Ovary (tissue), 9 donors: ENCODE measurements around the gene MALRD1. TPM values are rescaled to one million over a fixed set of nuclear protein-coding genes. Genes with fewer than 3 reads are reported as not detected.

Source experiments
- DNase-seq, 5 donors: peaks; one replicate each; pipeline ENCODE4 v3.0.0-alpha.2; 2019 to 2020
- H3K27ac ChIP-seq, 2 donors: fragments of 200-600 bp; one replicate each; pipeline versions ENCODE4 v1.5.1 to v1.8.0; 2019 to 2022
- H3K27me3 ChIP-seq: fragments of 200-600 bp; one replicate; pipeline ENCODE4 v1.8.0; 2022
- H3K36me3 ChIP-seq: fragments of 200-600 bp; sonication (generic); one replicate; pipeline ENCODE4 v1.5.1; 2019
- H3K4me1 ChIP-seq: one replicate; pipeline ENCODE4 v1.8.1; 2013; ENCODE audit warnings: mild to moderate bottlenecking, moderate library complexity; ENCODE audit not compliant: insufficient read depth
- H3K4me3 ChIP-seq: fragments of 200-600 bp; sonication (generic); one replicate; pipeline ENCODE4 v1.5.1; 2017
- H3K9me3 ChIP-seq, 2 donors: fragments of 200-600 bp in 1 of 2; sonication (generic) in 1 of 2; one replicate each; pipeline versions ENCODE4 v1.5.1 to v1.8.1; 2013 to 2019; ENCODE audit warnings: mild to moderate bottlenecking in 1 of 2, moderate library complexity in 1 of 2
- EP300 ChIP-seq: sonication (generic); formaldehyde crosslinking; IDR thresholded peaks from one replicate; pipeline ENCODE4 v1.6.1; 2017; ENCODE audit warnings: antibody characterized with exemption
- POLR2A ChIP-seq: fragments of 450-650 bp; IDR thresholded peaks from one replicate; pipeline ENCODE4 v1.6.1; 2017; ENCODE audit warnings: antibody characterized with exemption, mild to moderate bottlenecking, moderate library complexity
- WGBS, 3 donors: extraction: QIAGEN DNeasy Blood & Tissue Kit in 1 of 3; methylation state at CpG; one replicate each; pipeline versions ENCODE4 v1.1.5 to v1.1.7; 2013 to 2017; 5-methylcytosine and 5-hydroxymethylcytosine counted together
- intact Hi-C, 4 donors: fragments of 100-400 bp; cut with DNase I; formaldehyde crosslinking; loops; one replicate each; pipeline versions ENCODE4 v1.11.0 to v1.15.1; 2022 to 2023
- polyA plus RNA-seq, 2 donors: library from polyadenylated mRNA; stranded (reverse); fragments of 200-250 nt in 1 of 2; fragments of 350-450 nt in 1 of 2; fragmentation: Illumina TruSeq in 1 of 2; extraction: RNeasy Lipid Tissue Mini Kit (QIAGEN cat#74804) in 1 of 2; gene quantifications; one replicate each; pipeline ENCODE4 v1.2.3, GENCODE V29; 2013 to 2014
- total RNA-seq, 7 donors: library from RNA; depleted of rRNA in 2 of 7; stranded (reverse); fragments of >200 nt in 2 of 7; fragmentation: NEBNext Ultra II Directional in 3 of 7; extraction: Animal tissue kit (Norgen Biotek cat#: 25700) in 3 of 7; gene quantifications; one replicate each; pipeline versions ENCODE4 v1.1.0 to v1.2.4, GENCODE V29; 2016 to 2023
- TF ChIP-seq, protein P1 (sequence below), 3 donors: fragments of 450-650 bp in 2 of 3; fragments of 200-600 bp in 1 of 3; IDR thresholded peaks; one replicate each; pipeline versions ENCODE4 v1.5.1 to v1.8.0; 2016 to 2022; ENCODE audit warnings: antibody characterized with exemption in 3 of 3, mild to moderate bottlenecking in 1 of 3
- donor health status: DM: no; HTN: no; CAD: no; lungs with moderate emphysema.
- donor health status: DM: no; HTN: no; CAD: no.
- donor health status: Bipolar disorder and iron deficiency.
- donor health status: DM: yes; HTN: yes; CAD: no.
- donor health status: DM: no; HTN: no; CAD: no.
- donor health status: DM: yes; HTN: yes; CAD: no.

Gene MALRD1
- total and polyA plus RNA-seq, 9 donors: 0.56 to 12.1 (median 1.9) TPM

DNA sequence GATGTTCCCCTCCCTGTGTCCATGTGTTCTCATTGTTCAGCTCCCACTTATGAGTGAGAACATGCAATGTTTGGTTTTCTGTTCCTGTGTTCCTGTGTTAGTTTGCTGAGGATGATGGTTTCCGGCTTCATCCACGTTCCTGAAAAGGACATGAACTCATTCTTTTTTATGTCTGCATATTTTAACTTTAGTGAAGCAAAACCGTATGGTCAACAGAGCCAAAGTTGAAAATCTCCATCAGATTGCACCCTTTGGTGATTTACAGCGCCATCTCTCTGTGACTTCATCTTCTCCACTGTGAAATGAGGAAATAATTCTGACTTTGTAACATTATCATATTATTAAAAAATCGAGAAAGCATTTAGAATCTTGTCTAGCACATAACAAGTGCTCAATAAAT, 635.4 kb downstream of the MALRD1 start:
- no peaks in the 10 kb centered on the region for H3K36me3 ChIP-seq
- no peaks in the 10 kb centered on the region for H3K4me1 ChIP-seq
- H3K27me3 ChIP-seq: no peaks in the 10 kb centered on the region
- H3K4me3 ChIP-seq: no peak overlapping the region
- no peak for DNase-seq
- WGBS, 3 donors: 24 to 32% (median 31%) methylated on average over 5 of the region's 5 CpGs
- TF ChIP-seq EP300: no peak
- no peak for TF ChIP-seq POLR2A
- TF ChIP-seq, protein P1, sequence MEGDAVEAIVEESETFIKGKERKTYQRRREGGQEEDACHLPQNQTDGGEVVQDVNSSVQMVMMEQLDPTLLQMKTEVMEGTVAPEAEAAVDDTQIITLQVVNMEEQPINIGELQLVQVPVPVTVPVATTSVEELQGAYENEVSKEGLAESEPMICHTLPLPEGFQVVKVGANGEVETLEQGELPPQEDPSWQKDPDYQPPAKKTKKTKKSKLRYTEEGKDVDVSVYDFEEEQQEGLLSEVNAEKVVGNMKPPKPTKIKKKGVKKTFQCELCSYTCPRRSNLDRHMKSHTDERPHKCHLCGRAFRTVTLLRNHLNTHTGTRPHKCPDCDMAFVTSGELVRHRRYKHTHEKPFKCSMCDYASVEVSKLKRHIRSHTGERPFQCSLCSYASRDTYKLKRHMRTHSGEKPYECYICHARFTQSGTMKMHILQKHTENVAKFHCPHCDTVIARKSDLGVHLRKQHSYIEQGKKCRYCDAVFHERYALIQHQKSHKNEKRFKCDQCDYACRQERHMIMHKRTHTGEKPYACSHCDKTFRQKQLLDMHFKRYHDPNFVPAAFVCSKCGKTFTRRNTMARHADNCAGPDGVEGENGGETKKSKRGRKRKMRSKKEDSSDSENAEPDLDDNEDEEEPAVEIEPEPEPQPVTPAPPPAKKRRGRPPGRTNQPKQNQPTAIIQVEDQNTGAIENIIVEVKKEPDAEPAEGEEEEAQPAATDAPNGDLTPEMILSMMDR (IDR thresholded peaks at IDR 0.05): no peak
- intact Hi-C loops: no loop called here
- no peaks in the 10 kb centered on the region for H3K9me3 ChIP-seq
- H3K27ac ChIP-seq: no peak overlapping the region

DNA sequence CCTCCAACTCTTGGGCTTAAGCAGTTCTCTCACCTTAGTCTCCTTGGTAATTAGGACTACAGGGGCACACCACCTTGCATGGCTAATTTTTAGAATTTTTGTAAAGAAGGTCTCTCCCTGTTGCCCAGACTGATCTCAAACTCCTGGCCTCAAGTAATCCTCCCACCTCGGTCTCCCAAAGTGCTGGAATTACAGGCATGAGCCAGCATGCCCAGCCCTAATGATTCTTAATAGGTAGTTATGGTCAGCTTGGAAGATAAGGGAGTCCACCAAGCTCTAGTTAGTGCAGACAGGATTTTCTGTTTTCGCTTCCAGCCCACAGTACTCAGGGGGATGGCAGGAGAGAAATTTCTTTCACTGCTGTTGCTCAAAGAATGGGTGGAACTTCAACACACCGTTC, 639.7 kb downstream of the MALRD1 start:
- H3K9me3 ChIP-seq: no peaks in the 10 kb centered on the region
- H3K36me3 ChIP-seq: no peaks in the 10 kb centered on the region
- intact Hi-C loops: no loop called here
- TF ChIP-seq EP300: no peak
- TF ChIP-seq POLR2A: no peak
- TF ChIP-seq, protein P1 (IDR thresholded peaks at IDR 0.05): no peak
- no peaks in the 10 kb centered on the region for H3K4me1 ChIP-seq
- WGBS, 3 donors: 65 to 80% (median 72%) methylated on average over 3 of the region's 3 CpGs
- H3K27ac ChIP-seq: no peak overlapping the region
- DNase-seq: no peak
- H3K27me3 ChIP-seq: no peaks in the 10 kb centered on the region
- H3K4me3 ChIP-seq: no peak overlapping the region

DNA sequence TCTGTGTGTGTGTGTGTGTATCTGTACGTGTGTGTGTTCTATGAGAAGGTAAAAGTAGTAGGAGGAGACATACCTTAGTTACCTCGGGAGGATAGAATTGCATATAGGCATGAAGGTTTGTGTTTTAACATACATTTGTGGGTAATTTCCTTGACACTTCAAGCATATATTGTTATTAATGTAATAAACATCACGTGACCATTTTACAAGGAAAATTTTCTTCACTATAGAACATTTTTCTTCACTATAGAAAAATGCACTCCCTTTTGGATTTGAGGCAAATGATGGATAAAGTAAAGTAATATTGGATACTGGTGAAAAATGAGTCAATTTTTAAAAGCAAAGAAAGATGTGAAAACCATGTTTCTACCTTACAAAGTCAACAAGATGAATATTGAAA, 640.6 kb downstream of the MALRD1 start:
- Histone ChIP-seq H3K27me3 (no peaks in the 10 kb centered on the region), H3K27ac (no peak overlapping the region), H3K9me3 (no peaks in the 10 kb centered on the region), H3K4me1 (no peaks in the 10 kb centered on the region), H3K36me3 (no peaks in the 10 kb centered on the region), H3K4me3 (no peak overlapping the region)
- DNase-seq: no peak
- intact Hi-C loops: no loop called here
- TF ChIP-seq, protein P1 (IDR thresholded peaks at IDR 0.05): no peak
- TF ChIP-seq POLR2A (no peak), EP300 (no peak)
- WGBS, 3 donors: 72 to 76% (median 76%) methylated on average over 3 of the region's 3 CpGs

DNA sequence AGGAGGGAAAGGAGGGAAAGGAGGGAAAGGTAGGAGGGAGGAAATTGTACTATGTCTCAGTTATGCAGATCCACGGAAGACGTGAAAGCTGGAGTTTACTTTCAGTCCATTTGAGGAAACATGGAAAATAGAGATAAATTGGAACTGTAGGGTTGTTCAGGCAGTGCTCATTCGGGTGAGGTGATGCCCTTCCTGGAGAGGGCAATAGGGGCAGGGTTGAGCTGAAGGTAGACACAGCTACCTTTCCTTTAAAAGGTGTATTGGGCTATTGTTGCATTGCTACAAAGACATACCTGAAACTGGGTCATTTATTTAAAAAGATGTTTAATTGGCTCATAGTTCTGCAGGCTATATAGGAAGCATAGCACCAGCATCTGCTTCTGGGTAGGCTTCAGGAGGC, 650.7 kb downstream of the MALRD1 start:
- H3K27ac ChIP-seq: no peak overlapping the region
- TF ChIP-seq, protein P1 (IDR thresholded peaks at IDR 0.05): no peak
- TF ChIP-seq EP300 (no peak), POLR2A (no peak)
- H3K4me3 ChIP-seq: no peak overlapping the region
- H3K4me1 ChIP-seq: no peaks in the 10 kb centered on the region
- intact Hi-C loops: no loop called here
- H3K36me3 ChIP-seq: no peaks in the 10 kb centered on the region
- H3K9me3 ChIP-seq: no peaks in the 10 kb centered on the region
- 82 to 86% (median 85%) methylated on average over 3 of the region's 3 CpGs for WGBS, 3 donors
- H3K27me3 ChIP-seq: no peaks in the 10 kb centered on the region
- no peak for DNase-seq
